Common myeloid progenitor, CD34-positive (primary cell): ENCODE results near the gene HYAL3.

Experiments used
- CTCF ChIA-PET: fragments of 350-600 bp; sonication (Branson Sonifier 250); formaldehyde crosslinking; loops from one replicate; lab custom pipeline; 2021; ENCODE audit warnings: antibody characterized with exemption; lab: Charles Lee
- POLR2A ChIA-PET: fragments of 350-600 bp; sonication (Branson Sonifier 250); formaldehyde crosslinking; loops from one replicate; lab custom pipeline; 2021; ENCODE audit warnings: antibody characterized with exemption; lab: Charles Lee
- DNase-seq, 3 donors: peaks; one replicate each; pipeline versions ENCODE4 v3.0.0 to v3.0.0-alpha.2; 2013
- H3K27ac ChIP-seq, 2 experiments: 1 replicate in 1 of 2; 2 replicates in 1 of 2; pipeline ENCODE4 v1.7.0; 2013; ENCODE audit warnings: inconsistent platforms in 2 of 2, low read length in 2 of 2, mild to moderate bottlenecking in 2 of 2, low read depth in 1 of 2, moderate library complexity in 1 of 2; ENCODE audit not compliant: severe bottlenecking in 2 of 2, insufficient read depth in 1 of 2, poor library complexity in 1 of 2
- H3K27me3 ChIP-seq, 5 experiments: replicated peaks in 2 of 5; 1 replicate in 3 of 5; 2 replicates in 2 of 5; pipeline versions ENCODE4 v1.6.1 to v1.7.0; 2013; ENCODE audit warnings: low read length in 4 of 5, mild to moderate bottlenecking in 2 of 5, moderate library complexity in 2 of 5, inconsistent platforms in 1 of 5; ENCODE audit not compliant: insufficient read depth in 5 of 5, control insufficient read depth in 4 of 5
- H3K36me3 ChIP-seq, 4 experiments: 1 replicate in 2 of 4; 2 replicates in 2 of 4; pipeline versions ENCODE4 v1.6.1 to v1.7.0; 2013; ENCODE audit warnings: low read length in 3 of 4, control low read depth in 1 of 4, mild to moderate bottlenecking in 1 of 4; ENCODE audit not compliant: control insufficient read depth in 4 of 4, insufficient read depth in 4 of 4
- H3K4me1 ChIP-seq, 4 experiments: 1 replicate in 3 of 4; 2 replicates in 1 of 4; pipeline versions ENCODE4 v1.6.1 to v1.7.1; 2013; ENCODE audit warnings: low read length in 3 of 4, mild to moderate bottlenecking in 3 of 4, control low read depth in 1 of 4, inconsistent platforms in 1 of 4, moderate library complexity in 1 of 4; ENCODE audit not compliant: control insufficient read depth in 4 of 4, insufficient read depth in 4 of 4; ENCODE audit errors: control extremely low read depth in 1 of 4
- H3K4me3 ChIP-seq, 7 experiments: 1 replicate in 4 of 7; 2 replicates in 3 of 7; pipeline versions ENCODE4 v1.5.1 to v1.7.0; 2013; ENCODE audit warnings: mild to moderate bottlenecking in 7 of 7, low read length in 6 of 7, moderate library complexity in 6 of 7, inconsistent platforms in 2 of 7, low read depth in 2 of 7, control low read depth in 1 of 7; ENCODE audit not compliant: insufficient read depth in 4 of 7, control insufficient read depth in 1 of 7; ENCODE audit errors: extremely low read depth in 1 of 7
- H3K9me3 ChIP-seq, 5 experiments: 1 replicate in 4 of 5; 2 replicates in 1 of 5; pipeline versions ENCODE4 v1.6.1 to v1.7.1; 2013; ENCODE audit warnings: low read length in 4 of 5, mild to moderate bottlenecking in 2 of 5, inconsistent platforms in 1 of 5, low read depth in 1 of 5, moderate library complexity in 1 of 5; ENCODE audit not compliant: control insufficient read depth in 4 of 5, insufficient read depth in 2 of 5; ENCODE audit errors: control extremely low read depth in 1 of 5
- WGBS: methylation state at CpG from one replicate; pipeline ENCODE4 v1.1.5; 2013; ENCODE audit not compliant: insufficient coverage; 5-methylcytosine and 5-hydroxymethylcytosine counted together

Gene HYAL3

GRCh38 chr3:50295553-50296431 is 3.4 kb downstream of the HYAL3 start:
- peaks cover 10 to 51% (median 49%) of the 10 kb centered on the region in 4 experiments for H3K4me1 ChIP-seq
- no peaks in the 10 kb centered on the region for H3K27me3 ChIP-seq
- ChIA-PET CTCF (interaction anchor here (0.9 to 5.5 kb wide), 3 partner anchors 21 to 28 kb away, joined by 4 to 46 read pairs (median 26); partner anchors contain the start of gene HYAL2), POLR2A (interaction anchor here (0.6 kb wide), 1 partner anchor 44 kb away, joined by 4 read pairs; no protein-coding TSS in a partner anchor)
- no peak for DNase-seq
- no peaks in the 10 kb centered on the region for H3K9me3 ChIP-seq
- no peak overlapping the region for H3K27ac ChIP-seq
- no peak overlapping the region for H3K4me3 ChIP-seq
- 100% methylated on average over 6 of the region's 8 CpGs for WGBS
- H3K36me3 ChIP-seq, result peaks cover 0 to 22% (median 9%) of the 10 kb centered on the region in 4 experiments

- no peak for DNase-seq
- 100% methylated on average over 16 of the region's 22 CpGs for WGBS
- Histone ChIP-seq H3K9me3 (no peaks in the 10 kb centered on the region), H3K4me3 (no peak overlapping the region), H3K36me3 (peaks cover 0 to 32% (median 12%) of the 10 kb centered on the region in 4 experiments), H3K27me3 (no peaks in the 10 kb centered on the region), H3K4me1 (peaks cover 5 to 47% (median 43%) of the 10 kb centered on the region in 4 experiments), H3K27ac (no peak overlapping the region)
- POLR2A ChIA-PET, result interaction anchor here (0.6 kb wide), 2 partner anchors 45 to 53 kb away, joined by 3 to 4 read pairs; no protein-coding TSS in a partner anchor
- CTCF ChIA-PET, result interaction anchor here (0.5 to 5.5 kb wide), 5 partner anchors 15 to 51 kb away, joined by 3 to 26 read pairs (median 4); no protein-coding TSS in a partner anchor
Observed at GRCh38 chr3:50294492-50295403, 4.5 kb downstream of the HYAL3 start.

GRCh38 chr3:50294089-50294488 is 5.1 kb downstream of the HYAL3 start:
- CTCF ChIA-PET, result interaction anchor here (0.7 to 1.1 kb wide), 2 partner anchors 15 to 25 kb away, joined by 3 read pairs; no protein-coding TSS in a partner anchor

GRCh38 chr3:50293079-50293801 is 6.0 kb downstream of the HYAL3 start:
- POLR2A ChIA-PET, result interaction anchor here (0.6 kb wide), 1 partner anchor 28 kb away, joined by 3 read pairs; no protein-coding TSS in a partner anchor
- no peak for DNase-seq
- peak overlapping the region in 3 of 7 experiments; percentile 84 to 94 (median 92) for H3K4me3 ChIP-seq
- peaks cover 2 to 47% (median 27%) of the 10 kb centered on the region in 4 experiments for H3K36me3 ChIP-seq
- H3K27me3 ChIP-seq, result no peaks in the 10 kb centered on the region
- CTCF ChIA-PET, result interaction anchor here (1.1 kb wide), 1 partner anchor 14 kb away, joined by 3 read pairs; no protein-coding TSS in a partner anchor
- H3K9me3 ChIP-seq, result no peaks in the 10 kb centered on the region
- peaks cover 5 to 36% (median 31%) of the 10 kb centered on the region in 4 experiments for H3K4me1 ChIP-seq
- H3K27ac ChIP-seq, result peak overlapping the region; percentile 42 to 77
- WGBS, result 98% methylated on average over 10 of the region's 12 CpGs

More at GRCh38 chr3:50294089-50294488, 5.1 kb downstream of the HYAL3 start:
- POLR2A ChIA-PET, result no interaction called here
- H3K27me3 ChIP-seq, result no peaks in the 10 kb centered on the region
- no peaks in the 10 kb centered on the region for H3K9me3 ChIP-seq
- no peak overlapping the region for H3K4me3 ChIP-seq
- peaks cover 5 to 44% (median 40%) of the 10 kb centered on the region in 4 experiments for H3K4me1 ChIP-seq
- WGBS, result 100% methylated on average over 2 of the region's 4 CpGs
- H3K27ac ChIP-seq, result no peak overlapping the region
- peaks cover 0 to 38% (median 18%) of the 10 kb centered on the region in 4 experiments for H3K36me3 ChIP-seq
- DNase-seq, result no peak

- POLR2A ChIA-PET, result interaction anchor here (0.6 to 1.3 kb wide), 3 partner anchors 14 to 60 kb away, joined by 3 read pairs; no protein-coding TSS in a partner anchor
- peak within 1 kb of the TSS; percentile 63 to 94 (median 81) for H3K4me3 ChIP-seq
- H3K9me3 ChIP-seq, result no peaks in the 10 kb centered on the region
- WGBS, result 2% methylated on average over 58 of the region's 67 CpGs
- DNase-seq, result peak; percentile 97 to 98 (median 98)
- H3K27ac ChIP-seq, result peak within 1 kb of the TSS; percentile 61 to 82
- CTCF ChIA-PET, result interaction anchor here (0.6 to 2.0 kb wide), 8 partner anchors 11 to 73 kb away, joined by 3 to 9 read pairs (median 4); partner anchors contain the start of genes HYAL1 and LSMEM2
- no peaks in the 10 kb centered on the region for H3K27me3 ChIP-seq
- H3K4me1 ChIP-seq, result peaks cover 3 to 28% (median 23%) of the 10 kb centered on the region in 4 experiments
- peaks cover 2 to 52% (median 34%) of the 10 kb centered on the region in 4 experiments for H3K36me3 ChIP-seq
Observed at GRCh38 chr3:50292159-50293078, 6.8 kb downstream of the HYAL3 start, which contains the start of gene IFRD2. Gene IFRD2, minus strand, starts transcription at chr3:50292429. Its CDS starts 155 bp downstream, at chr3:50292274.
